Stimulated activated effector memory CD8-positive, alpha-beta T cell treated with anti-CD3 and anti-CD28 coated beads, Interleukin-12 subunit alpha, Interleukin-12 subunit beta, amount 100 ng/mL, for 72 hours (primary cell): ENCODE data around the gene DDIT3.

Experiments
- ATAC-seq: fragments of 150-1000 bp; cut with Tn5 transposase; 2 replicates; pipeline ENCODE4 v1.10.0; 2021
- DNase-seq, 2 donors: peaks; one replicate each; pipeline ENCODE4 v3.0.0; 2021 to 2022; ENCODE audit warnings: low spot score in 2 of 2
- H3K27ac Mint-ChIP-seq: one replicate; pipeline ENCODE4 v1.8.0; 2022; ENCODE audit warnings: mild to moderate bottlenecking, mixed read lengths
- H3K36me3 Mint-ChIP-seq: one replicate; pipeline ENCODE4 v1.8.0; 2022; ENCODE audit warnings: mild to moderate bottlenecking, mixed read lengths
- H3K4me1 Mint-ChIP-seq: one replicate; pipeline ENCODE4 v1.8.0; 2022; ENCODE audit warnings: mixed read lengths
- H3K4me3 Mint-ChIP-seq: one replicate; pipeline ENCODE4 v1.8.0; 2022; ENCODE audit warnings: mild to moderate bottlenecking, mixed read lengths
- H3K9me3 Mint-ChIP-seq: one replicate; pipeline ENCODE4 v1.8.0; 2022; ENCODE audit warnings: mixed read lengths

The DDIT3 gene

DNA sequence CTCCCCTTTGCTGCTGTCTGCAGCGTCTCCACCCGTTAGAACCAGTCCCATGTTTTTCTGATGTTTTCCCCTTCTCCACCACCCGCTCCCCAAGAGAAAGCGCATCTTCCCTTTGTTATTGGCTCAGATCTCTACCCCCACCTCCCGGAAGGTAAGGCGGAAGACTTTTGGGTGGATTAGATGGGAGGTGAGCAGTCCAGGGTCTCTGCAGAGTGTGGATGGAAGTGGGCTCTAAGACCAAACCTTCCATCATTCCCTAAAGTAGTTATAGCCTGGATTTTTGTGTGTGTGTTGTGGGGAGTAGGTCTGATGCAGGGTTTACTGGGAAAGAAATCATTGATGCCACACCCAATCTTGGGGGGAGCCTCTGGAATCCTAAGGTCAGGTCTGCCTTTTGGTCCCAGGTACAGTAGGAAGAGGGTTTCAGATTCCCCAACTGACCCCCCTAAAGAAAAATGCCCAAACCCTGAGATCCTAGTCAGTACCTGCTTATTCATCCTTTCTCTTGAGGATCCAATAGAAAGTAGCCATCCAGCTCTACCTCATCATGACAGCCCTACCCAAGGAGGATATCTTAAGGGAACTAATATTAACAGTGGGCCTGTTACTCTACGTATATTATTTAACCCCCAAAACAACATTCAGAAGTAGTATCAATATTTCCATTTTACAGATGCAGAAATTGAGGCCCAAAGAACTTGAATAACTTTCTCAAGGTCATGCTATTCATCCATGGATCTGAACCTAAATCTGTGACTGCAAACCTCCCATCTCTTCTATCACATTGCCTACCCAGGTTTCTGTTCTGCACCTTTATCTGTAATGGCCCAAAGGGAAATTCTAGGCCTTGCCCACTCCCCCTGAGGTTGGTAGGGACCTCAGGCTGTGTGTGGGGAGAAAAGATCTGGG is 30.6 kb upstream of the DDIT3 start:
- Mint-ChIP-seq H3K36me3 (peaks cover 14% of the 10 kb centered on the region), H3K4me3 (peak overlapping the region; percentile 97), H3K27ac (peak overlapping the region; percentile 55), H3K4me1 (peaks cover 34% of the 10 kb centered on the region), H3K9me3 (no peaks in the 10 kb centered on the region)
- DNase-seq: no peak
- no peak for ATAC-seq

DNA sequence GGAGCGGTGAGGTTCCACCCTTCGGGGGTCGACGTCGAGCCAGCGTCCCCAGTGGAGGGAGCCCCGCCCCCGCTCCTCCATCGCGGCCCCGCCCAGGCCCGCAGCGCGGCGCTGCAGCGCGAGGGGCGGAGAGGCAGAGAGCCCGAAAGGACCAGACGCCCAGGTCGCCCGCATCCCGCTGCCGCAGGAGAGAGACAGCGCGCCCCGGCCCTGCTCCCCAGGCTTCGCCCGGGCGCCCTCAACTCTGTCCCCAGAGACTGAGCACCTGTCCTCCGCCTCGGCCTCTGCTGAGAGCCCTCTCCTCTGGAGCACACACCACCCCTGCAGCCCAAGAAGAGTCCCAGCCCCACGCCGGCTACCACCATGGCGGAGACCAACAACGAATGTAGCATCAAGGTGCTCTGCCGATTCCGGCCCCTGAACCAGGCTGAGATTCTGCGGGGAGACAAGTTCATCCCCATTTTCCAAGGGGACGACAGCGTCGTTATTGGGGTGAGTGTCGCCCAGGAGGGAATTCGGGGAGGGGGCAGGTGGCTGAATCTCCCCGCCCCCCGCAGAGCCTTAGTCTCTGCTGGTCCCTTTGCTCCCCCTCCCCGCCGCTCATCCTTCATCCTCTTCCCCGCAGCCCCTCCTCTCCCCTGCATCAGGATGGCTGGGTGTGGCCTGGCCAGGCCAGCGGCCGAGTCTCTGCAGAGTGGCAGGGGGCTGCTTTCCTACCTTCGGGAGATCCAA is 29.8 kb upstream of the DDIT3 start, which contains the start of gene KIF5A:
KIF5A (plus strand) TSS at position 136 of the 732 bp plus-strand sequence; CDS start at position 364, 228 bp downstream.
- DNase-seq (peak; percentile 60 to 85), ATAC-seq (peak; percentile 70)
- Mint-ChIP-seq H3K4me3 (peak within 1 kb of the TSS; percentile 97), H3K36me3 (peaks cover 16% of the 10 kb centered on the region), H3K27ac (peak within 1 kb of the TSS; percentile 55), H3K4me1 (peaks cover 42% of the 10 kb centered on the region), H3K9me3 (no peaks in the 10 kb centered on the region)

DNA sequence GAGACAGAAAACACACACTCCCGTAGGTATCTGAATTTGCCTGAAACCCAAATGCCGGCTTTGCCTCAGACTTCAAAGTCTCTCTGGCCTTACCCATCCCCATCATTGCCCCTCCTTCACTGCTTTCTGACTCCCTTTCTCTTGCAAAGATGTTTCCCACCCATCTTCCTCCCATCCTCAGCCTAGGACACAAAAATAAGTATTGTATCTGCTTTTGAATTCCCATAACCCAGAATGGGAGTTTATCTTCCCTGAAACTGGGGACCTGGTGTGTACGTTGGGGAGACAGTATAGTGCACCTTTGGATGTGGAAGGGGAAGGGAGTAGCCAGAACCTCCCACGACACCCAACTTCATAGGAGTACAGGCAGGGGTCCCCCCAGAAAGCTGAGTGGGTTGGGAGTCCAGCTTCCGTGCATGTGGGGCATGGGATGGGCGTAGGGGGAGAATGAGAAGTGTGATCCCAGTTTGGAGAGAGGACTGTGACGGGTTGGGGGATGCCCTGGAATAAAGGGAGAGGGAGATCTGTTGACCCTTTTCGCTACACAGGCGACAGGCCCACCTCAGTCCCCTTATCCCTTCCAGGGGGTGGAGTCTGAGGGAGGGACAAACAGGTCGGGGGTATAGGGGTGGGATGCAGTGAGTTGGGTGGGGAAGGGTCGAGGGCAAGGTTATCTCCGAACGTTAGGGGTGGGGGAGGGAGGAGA is 29.0 kb upstream of the DDIT3 start:
- Mint-ChIP-seq H3K4me3 (peak overlapping the region; percentile 97), H3K27ac (peak overlapping the region; percentile 55), H3K4me1 (peaks cover 47% of the 10 kb centered on the region), H3K9me3 (no peaks in the 10 kb centered on the region), H3K36me3 (peaks cover 22% of the 10 kb centered on the region)
- no peak for DNase-seq
- peak; percentile 27 for ATAC-seq

DNA sequence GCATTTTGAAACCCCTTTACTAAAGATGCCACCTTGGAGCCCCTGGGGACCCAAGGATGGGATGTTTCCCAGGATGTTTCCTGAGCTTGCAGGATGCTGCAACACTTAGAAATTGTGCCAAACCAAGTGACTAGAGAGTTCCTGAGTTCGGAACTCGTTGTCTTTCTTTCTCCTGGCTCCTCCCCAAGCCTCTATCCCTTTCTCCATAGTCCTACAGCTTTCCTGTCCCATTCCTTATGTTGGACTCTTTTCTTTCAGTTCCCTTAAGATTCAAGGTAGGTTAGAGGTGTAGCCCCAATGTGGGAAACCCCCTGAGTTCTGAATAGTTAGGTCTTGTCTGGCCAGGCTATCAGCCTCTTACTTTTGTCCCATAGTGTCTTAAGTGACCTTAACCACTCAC is 28.2 kb upstream of the DDIT3 start:
- ATAC-seq: no peak

DNA sequence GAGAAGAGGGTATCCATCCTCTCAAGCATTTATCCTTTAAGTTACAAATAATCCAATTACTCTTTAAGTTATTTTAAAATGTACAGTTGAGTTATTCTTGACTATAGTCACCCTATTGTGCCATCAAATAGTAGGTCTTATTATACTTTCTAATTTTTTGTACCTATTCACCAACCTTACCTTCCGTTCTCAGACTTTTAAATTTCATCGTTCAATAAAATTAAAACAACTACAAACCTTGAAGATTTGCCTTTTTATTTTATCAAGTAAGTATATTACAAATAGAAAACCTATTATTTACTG is 27.6 kb upstream of the DDIT3 start:
- peaks cover 31% of the 10 kb centered on the region for H3K36me3 Mint-ChIP-seq
- ATAC-seq (no peak), DNase-seq (no peak)
- peak overlapping the region; percentile 97 for H3K4me3 Mint-ChIP-seq
- H3K9me3 Mint-ChIP-seq: no peaks in the 10 kb centered on the region
- no peak overlapping the region for H3K27ac Mint-ChIP-seq
- H3K4me1 Mint-ChIP-seq: peaks cover 54% of the 10 kb centered on the region

More for the DNA sequence above, 28.2 kb upstream of the DDIT3 start:
- Mint-ChIP-seq H3K27ac (no peak overlapping the region), H3K9me3 (no peaks in the 10 kb centered on the region), H3K4me3 (peak overlapping the region; percentile 97), H3K36me3 (peaks cover 26% of the 10 kb centered on the region), H3K4me1 (peaks cover 53% of the 10 kb centered on the region)
- DNase-seq: no peak

DNA sequence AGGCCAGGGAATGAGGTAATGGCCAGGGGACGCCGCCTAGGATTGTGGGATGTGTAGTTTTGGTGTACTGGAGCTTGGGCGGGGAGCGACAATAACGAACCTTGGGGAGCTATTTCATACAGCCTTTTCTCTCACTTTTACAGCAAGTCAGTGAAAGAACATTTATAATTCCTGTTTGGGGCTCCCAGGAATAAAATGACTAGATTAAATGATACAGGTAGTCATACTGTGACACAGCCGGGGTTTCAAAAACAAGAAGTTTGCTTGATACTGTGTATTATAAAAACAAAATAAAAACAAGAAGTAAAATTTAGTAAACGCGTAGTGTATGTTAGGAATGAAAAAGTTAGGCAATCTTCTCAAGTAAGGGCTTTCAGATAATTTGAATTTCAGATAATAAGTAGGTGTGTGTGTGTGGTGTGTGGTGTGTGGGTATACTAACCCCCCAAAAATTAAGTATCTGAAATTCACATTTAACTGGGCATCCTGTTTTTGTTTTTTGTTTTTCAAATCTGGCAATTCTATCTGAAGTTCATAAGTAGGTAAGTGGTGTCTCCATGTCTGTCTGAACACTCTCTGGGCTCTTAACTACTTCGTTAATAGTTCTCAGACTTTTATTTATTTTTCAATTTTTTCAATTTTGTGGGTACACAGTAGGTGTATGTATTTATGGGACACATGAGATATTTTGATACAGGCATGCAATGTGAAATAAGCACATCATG is 27.1 kb upstream of the DDIT3 start:
- no peak for ATAC-seq

DNA sequence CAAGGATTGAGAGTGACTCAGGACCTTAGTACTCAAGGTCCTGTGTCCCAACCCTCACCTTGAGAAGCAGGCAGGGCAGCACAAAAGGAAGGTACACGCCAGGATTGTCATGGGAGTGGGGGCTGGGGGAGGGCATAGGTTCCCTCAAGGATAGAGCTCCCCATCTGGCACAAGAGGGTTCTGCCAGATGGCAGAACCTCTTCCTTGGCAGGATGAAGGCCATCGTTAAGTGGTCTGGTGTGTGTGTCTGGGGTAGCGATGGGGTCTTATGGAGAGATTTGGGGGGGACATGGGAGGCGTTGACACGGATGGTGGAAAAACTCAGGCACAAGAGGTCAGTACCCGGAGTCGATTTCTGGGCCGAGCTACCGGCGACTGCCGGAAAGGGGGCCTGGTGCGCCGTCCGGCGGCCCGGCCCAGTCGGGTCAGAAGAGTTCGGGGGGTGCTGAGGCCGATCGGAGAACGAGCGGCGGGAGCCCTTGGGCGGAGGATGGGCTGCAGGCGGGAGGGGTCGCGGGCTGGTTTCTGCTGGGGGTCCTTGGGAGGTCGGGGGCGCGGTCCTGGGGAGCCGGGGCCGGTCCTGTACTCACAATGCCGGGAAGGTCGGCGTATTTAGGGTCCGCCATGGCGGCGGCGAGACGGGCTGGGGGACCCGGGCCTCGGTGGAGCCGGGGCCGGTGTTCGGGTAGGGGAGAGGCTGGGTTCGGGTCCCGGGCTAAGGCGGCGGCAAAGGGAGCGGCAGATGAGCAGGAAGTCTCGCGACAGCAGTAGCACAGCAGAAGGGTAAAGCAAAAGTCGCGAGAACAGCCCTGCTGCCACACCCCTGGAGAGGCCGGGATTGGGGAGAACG is 26.3 kb upstream of the DDIT3 start, which contains the start of gene DCTN2:
DCTN2 (minus strand) TSS at position 755 of the 850 bp plus-strand sequence; CDS start at position 626, 129 bp downstream.
- peak within 1 kb of the TSS; percentile 99 for H3K27ac Mint-ChIP-seq
- peaks cover 43% of the 10 kb centered on the region for H3K36me3 Mint-ChIP-seq
- H3K4me3 Mint-ChIP-seq: peak within 1 kb of the TSS; percentile 97
- peak; percentile 95 for ATAC-seq
- peaks cover 54% of the 10 kb centered on the region for H3K4me1 Mint-ChIP-seq
- H3K9me3 Mint-ChIP-seq: no peaks in the 10 kb centered on the region
- peak; percentile 76 to 93 for DNase-seq

More for the DNA sequence above, 27.1 kb upstream of the DDIT3 start:
- DNase-seq: no peak
- Mint-ChIP-seq H3K4me1 (peaks cover 54% of the 10 kb centered on the region), H3K36me3 (peaks cover 35% of the 10 kb centered on the region), H3K9me3 (no peaks in the 10 kb centered on the region), H3K4me3 (peak overlapping the region; percentile 97), H3K27ac (peak overlapping the region; percentile 99)

DNA sequence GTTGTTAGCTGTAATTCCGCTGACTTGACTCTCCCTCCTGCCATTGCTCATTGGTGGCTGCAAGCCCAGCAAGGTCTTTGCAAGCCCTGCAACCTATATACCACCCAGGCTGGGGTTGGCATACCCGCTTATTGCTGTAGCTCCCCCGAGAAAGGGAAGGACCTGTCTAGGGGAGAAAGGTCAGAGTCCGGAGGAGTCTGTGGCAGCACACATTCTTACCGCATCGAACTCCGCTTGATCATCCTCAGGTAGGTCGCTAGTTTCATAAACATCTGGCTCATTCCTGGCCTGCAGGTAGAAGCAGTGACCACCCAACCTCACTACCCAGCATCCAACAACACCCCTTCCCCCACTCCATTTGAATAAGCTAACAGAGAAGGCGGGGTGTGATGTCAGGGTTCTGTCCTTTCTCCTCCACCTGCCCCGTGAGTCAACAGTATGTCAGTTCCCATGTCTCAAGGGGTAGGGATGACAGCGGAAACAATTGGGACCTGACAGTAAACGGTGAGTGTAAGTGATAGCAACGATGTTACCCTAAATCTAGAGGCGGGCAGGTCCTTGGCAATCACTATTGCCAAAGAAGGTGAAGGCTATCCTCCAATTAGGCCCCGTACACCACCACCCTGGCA is 25.6 kb upstream of the DDIT3 start:
- Mint-ChIP-seq H3K4me3 (peak overlapping the region; percentile 97), H3K4me1 (peaks cover 53% of the 10 kb centered on the region), H3K36me3 (peaks cover 50% of the 10 kb centered on the region), H3K9me3 (no peaks in the 10 kb centered on the region), H3K27ac (peak overlapping the region; percentile 99)
- no peak for ATAC-seq
- DNase-seq: no peak

DNA sequence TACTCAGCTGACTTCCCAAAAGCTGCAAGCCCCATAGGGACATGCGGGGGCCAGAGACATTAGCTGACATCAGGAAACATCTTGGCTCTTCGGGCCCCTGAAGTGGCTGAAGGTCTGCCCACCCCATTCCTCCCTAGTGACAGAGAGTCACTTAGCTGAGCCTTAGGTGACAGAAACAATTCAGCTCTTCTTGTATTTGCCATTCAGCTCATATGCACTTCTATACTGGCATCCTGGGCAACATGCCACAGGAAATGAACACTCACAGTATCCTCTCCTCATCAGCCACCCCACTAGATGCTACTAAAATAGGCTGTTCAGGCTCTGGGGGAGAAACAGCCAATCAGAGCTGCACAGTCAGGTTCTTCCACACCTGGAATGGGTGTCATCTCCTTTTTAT is 23.3 kb upstream of the DDIT3 start:
- Mint-ChIP-seq H3K36me3 (peaks cover 65% of the 10 kb centered on the region), H3K27ac (no peak overlapping the region), H3K4me3 (no peak overlapping the region), H3K4me1 (peaks cover 53% of the 10 kb centered on the region), H3K9me3 (no peaks in the 10 kb centered on the region)
- no peak for ATAC-seq
- DNase-seq: no peak

DNA sequence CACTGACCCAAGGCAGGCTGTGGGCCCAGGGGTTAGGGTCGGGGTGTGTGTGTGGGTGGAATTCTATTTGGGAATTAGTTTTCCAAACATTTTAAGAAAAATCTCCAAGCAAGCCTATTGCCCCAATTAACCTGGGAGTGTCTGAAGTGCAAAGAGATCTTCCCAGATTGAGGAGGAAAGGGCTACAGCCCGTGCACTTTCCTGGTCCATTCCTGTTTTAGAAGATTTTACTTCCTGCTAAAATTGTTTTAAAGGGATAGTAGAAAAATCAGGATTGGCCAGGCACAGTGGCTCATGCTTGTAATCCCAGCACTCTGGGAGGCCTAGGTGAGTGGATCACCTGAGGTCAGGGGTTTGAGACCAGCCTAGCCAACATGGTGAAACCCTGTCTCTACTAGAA is 21.4 kb upstream of the DDIT3 start:
- Mint-ChIP-seq H3K36me3 (peaks cover 75% of the 10 kb centered on the region), H3K9me3 (no peaks in the 10 kb centered on the region), H3K4me3 (no peak overlapping the region), H3K27ac (no peak overlapping the region), H3K4me1 (peaks cover 48% of the 10 kb centered on the region)
- ATAC-seq (no peak), DNase-seq (no peak)

DNA sequence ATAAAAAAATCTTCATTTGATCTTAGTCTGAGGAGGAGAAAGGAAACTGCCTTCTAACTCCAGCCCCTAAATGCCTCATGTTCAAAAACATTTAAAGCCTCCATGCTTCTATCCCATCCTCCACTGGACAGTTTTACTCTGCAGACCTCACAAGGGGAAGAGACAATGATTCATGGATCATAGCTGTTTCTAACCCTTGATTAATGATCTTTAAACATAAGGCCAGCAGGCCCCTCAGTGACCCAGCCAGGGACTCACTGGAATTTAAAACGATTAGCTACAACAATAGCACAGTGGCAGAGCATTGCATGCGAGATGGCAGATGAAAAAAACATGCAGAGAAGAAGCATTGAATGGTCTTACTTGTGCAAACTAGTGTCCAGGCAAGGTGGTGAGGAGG is 20.7 kb upstream of the DDIT3 start:
- Mint-ChIP-seq H3K27ac (no peak overlapping the region), H3K36me3 (peaks cover 69% of the 10 kb centered on the region), H3K4me1 (peaks cover 42% of the 10 kb centered on the region), H3K4me3 (no peak overlapping the region), H3K9me3 (no peaks in the 10 kb centered on the region)
- ATAC-seq: no peak
- DNase-seq: no peak

DNA sequence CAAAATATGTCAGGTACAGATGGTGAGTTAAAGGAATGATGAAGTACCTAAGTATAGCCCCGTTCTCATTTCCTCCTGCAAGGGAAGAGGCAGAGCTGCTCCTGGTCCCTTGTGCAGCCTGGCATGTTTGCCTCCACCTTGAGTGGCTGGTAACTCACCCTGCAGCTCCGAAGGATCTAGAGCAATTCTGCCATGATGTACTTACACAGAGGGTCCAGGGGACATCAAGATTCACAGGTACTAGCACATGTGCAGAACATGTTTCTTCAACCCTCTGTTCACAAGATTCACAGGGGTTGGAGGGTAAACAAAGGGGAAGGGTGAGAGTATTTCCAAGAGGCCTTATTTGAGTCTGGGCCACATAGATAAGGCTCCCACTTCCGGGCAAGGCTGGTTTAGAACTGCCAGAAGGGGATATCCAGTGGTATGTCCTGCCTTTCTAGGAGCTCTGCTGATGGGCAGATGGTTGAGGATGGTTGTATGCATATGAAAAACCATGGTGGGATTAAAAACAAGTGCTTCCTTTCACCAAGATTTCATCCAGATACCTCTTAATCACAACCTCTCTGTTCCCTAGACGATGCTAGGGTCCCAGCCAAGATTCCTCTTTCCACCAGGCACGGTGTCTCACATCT is 18.9 kb upstream of the DDIT3 start:
- Mint-ChIP-seq H3K27ac (peak overlapping the region; percentile 26), H3K36me3 (peaks cover 76% of the 10 kb centered on the region), H3K9me3 (no peaks in the 10 kb centered on the region), H3K4me3 (no peak overlapping the region), H3K4me1 (peaks cover 28% of the 10 kb centered on the region)
- ATAC-seq (no peak), DNase-seq (no peak)

DNA sequence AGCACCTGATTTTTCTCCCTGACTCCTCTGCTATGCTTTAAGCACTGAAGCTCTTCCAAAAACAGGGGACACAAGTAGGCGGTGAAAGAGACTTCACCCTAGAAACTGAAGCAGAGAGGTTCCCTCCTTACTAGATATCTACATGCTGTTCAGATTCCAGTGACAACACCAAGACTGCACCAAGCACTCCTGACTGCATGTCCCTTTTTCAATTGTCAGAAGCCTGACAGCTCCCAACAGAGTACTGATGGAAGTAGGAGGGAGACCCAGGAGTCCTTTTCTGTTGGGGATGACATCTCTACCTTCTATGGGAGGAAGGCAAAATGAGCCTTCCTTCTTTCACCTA is 16.3 kb upstream of the DDIT3 start:
- Mint-ChIP-seq H3K4me1 (peaks cover 21% of the 10 kb centered on the region), H3K27ac (peak overlapping the region; percentile 81), H3K36me3 (peaks cover 82% of the 10 kb centered on the region)

More for the DNA sequence above, 16.3 kb upstream of the DDIT3 start:
- ATAC-seq (no peak), DNase-seq (no peak)
- Mint-ChIP-seq H3K9me3 (no peaks in the 10 kb centered on the region), H3K4me3 (no peak overlapping the region)
